ENCODE data around the gene RBFOX2.

RBFOX2 gene

GRCh38 chr22:35697142-35697541 lies 331.5 kb downstream of the RBFOX2 start:
- no peak for DNase-seq (ENCODE audit: low spot score)

GRCh38 chr22:35695202-35695601 lies 333.4 kb downstream of the RBFOX2 start:
- no peak for DNase-seq (ENCODE audit: low spot score)

GRCh38 chr22:35690001-35690400 lies 338.6 kb downstream of the RBFOX2 start:
- DNase-seq (ENCODE audit: low spot score), result no peak

- no peak for DNase-seq (ENCODE audit: low spot score)
Measured at GRCh38 chr22:35688913-35689675, 339.5 kb downstream of the RBFOX2 start.
